GM12875 (cell line): Measurements from ENCODE around the gene USP15.
"Not testable (repeated sequence)": the region's sequence is repeated elsewhere in the genome, so short reads cannot be mapped to it uniquely, and the experiment has no call there.

Experiments used
- H3K4me3 ChIP-seq: one replicate; pipeline ENCODE4 v1.5.1; 2011; ENCODE audit warnings: low read depth, low read length, control low read depth
- CTCF ChIP-seq: IDR thresholded peaks from 2 replicates; pipeline ENCODE4 v1.5.1; 2011; ENCODE audit warnings: low read depth, mild to moderate bottlenecking, control low read depth, inconsistent platforms, low read length, moderate library complexity, borderline replicate concordance; ENCODE audit not compliant: insufficient read depth

USP15 gene

GRCh38 chr12:62335057-62335456, 74.9 kb downstream of the USP15 start:
- no peak for TF ChIP-seq CTCF
- H3K4me3 ChIP-seq, result no peak overlapping the region

GRCh38 chr12:62335796-62336195, 75.6 kb downstream of the USP15 start:
- H3K4me3 ChIP-seq, result no peak overlapping the region
- TF ChIP-seq CTCF, result no peak

GRCh38 chr12:62337643-62338042, 77.4 kb downstream of the USP15 start:
- not testable (repeated sequence) for H3K4me3 ChIP-seq

GRCh38 chr12:62342614-62343303, 82.6 kb downstream of the USP15 start:
- H3K4me3 ChIP-seq, result not testable (repeated sequence)

GRCh38 chr12:62343304-62344120, 83.3 kb downstream of the USP15 start:
- H3K4me3 ChIP-seq, result not testable (repeated sequence)

- not testable (repeated sequence) for H3K4me3 ChIP-seq
Observed at GRCh38 chr12:62344731-62345556, 84.7 kb downstream of the USP15 start.

GRCh38 chr12:62345667-62346066, 85.5 kb downstream of the USP15 start:
- H3K4me3 ChIP-seq, result no peak overlapping the region
- TF ChIP-seq CTCF, result no peak

- no peak overlapping the region for H3K4me3 ChIP-seq
- no peak for TF ChIP-seq CTCF
Observed at GRCh38 chr12:62346817-62347216, 86.6 kb downstream of the USP15 start.
